DOHH2 (cell line): Measurements from ENCODE around the gene BAIAP2.

Experiments used
- EZH2phosphoT487 ChIP-seq: fragments of 200-600 bp; sonication (generic); IDR thresholded peaks from 2 replicates; pipeline ENCODE4 v1.6.1; 2017; ENCODE audit warnings: borderline replicate concordance, mild to moderate bottlenecking, antibody characterized with exemption, low read length, moderate library complexity, mixed read lengths
- TF ChIP-seq, protein P1 (sequence below): fragments of 200-600 bp; sonication (generic); IDR thresholded peaks from one replicate; pipeline ENCODE4 v1.5.1; 2014; ENCODE audit warnings: antibody characterized with exemption, mild to moderate bottlenecking, low read depth, low read length; ENCODE audit not compliant: poor library complexity, severe bottlenecking

DNA sequence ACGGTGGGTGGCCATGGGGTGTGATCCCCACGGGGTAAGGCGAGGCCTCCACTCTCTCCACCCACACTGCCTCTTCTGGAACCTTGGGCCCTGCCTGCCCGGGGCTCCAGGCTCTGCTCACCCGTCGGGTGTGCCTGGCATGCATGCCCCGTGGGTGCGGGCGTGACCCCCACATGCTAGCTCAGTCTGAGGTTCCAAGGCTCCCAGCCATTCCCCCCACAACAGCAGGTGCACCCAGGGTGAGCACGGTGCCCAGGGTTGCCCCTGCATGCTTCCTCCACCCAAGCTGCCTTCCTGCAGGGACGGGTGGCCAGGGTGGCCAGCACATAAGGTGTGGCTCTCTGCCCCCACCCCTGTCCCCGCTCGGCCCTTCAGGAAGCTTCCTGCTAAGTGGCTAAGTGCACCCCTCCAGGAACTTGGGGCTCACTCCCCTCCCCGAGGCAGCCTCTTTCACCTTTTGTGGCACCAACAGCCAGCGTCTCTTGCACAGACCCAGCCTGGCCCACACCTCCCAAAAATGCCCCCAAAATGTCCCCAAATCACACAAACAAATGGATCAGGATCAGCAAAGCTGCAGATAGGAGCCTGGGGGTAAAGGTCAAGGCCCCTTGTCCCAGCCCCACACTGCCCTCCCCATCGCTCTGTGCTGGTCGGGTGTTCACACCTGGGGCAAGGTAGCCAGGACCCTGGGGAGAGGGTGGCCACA is 108.9 kb downstream of the BAIAP2 start:
- TF ChIP-seq, protein P1, sequence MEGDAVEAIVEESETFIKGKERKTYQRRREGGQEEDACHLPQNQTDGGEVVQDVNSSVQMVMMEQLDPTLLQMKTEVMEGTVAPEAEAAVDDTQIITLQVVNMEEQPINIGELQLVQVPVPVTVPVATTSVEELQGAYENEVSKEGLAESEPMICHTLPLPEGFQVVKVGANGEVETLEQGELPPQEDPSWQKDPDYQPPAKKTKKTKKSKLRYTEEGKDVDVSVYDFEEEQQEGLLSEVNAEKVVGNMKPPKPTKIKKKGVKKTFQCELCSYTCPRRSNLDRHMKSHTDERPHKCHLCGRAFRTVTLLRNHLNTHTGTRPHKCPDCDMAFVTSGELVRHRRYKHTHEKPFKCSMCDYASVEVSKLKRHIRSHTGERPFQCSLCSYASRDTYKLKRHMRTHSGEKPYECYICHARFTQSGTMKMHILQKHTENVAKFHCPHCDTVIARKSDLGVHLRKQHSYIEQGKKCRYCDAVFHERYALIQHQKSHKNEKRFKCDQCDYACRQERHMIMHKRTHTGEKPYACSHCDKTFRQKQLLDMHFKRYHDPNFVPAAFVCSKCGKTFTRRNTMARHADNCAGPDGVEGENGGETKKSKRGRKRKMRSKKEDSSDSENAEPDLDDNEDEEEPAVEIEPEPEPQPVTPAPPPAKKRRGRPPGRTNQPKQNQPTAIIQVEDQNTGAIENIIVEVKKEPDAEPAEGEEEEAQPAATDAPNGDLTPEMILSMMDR: no peak
- TF ChIP-seq EZH2phosphoT487: no peak
